ENCODE results near the gene PCBP2.

- TF ChIP-seq POLR2A (IDR thresholded peaks at IDR 0.05) = no peak
- no peak for TF ChIP-seq CTCF (IDR thresholded peaks at IDR 0.05)
These were observed 24.9 kb downstream of the PCBP2 start for GRCh38 chr12:53476769-53477209.
